Pons (tissue), 1 donor: ENCODE data around the gene TRMT112.
A peak's percentile ranks its signal among the peaks of the same experiment; 100 is the strongest.

Experiments
- DNase-seq: peaks from one replicate; pipeline ENCODE4 v3.0.0-alpha.2; 2016; ENCODE audit warnings: low spot score

Gene TRMT112

DNA sequence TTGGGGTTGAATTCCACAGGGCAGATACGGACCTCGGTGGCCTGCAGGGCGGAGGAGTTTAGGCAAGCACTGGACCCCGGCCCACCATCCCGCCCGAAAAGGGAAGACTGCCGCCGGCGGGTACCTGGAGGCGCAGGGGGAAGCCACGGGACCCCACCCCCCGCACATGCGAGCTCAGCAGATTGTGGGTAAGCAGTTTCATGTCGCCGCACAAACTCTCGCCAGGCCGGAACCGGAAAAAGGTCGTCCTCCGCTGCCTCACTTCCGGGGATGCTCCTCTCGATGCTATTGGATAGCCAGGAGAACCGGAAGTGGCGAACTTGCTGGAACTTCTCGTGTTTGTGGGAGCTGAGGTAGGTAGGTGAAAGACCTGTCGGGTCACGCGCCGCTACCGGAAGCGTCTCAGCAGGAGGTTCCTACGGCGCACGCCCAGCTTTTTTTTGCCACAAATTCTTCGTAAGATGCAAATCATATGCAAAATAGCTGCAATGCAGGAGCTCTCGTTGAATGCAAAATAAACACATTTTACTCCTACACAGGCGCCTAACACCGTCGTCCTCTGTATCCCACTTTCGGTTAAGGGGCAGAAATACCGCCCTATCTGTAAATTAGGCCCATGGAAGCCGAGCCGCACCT, at the start of gene TRMT112:
TSS of gene TRMT112 (minus strand) at position 235 of the 636 bp plus-strand sequence. CDS start at position 202, 33 bp downstream.
- peak; percentile 99 for DNase-seq

DNA sequence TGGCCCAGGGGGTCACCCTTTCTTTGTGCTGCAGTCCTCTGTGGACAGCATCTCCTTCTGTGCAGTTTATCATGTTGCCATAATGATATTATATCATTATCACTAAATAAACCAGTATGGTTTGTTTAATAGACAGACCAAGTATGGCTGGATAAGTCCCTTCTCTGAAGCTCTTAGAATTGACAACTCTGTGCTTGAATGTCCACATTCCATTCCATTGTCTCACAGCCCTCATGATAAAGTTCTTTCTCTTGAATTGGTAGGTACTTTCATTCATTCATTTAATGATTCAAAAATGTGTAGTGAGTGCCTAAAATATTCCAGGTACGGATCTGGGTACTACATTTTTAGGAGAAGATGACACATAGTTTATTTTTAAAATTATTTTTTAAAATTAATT, 49.4 kb upstream of the TRMT112 start:
- DNase-seq: no peak

DNA sequence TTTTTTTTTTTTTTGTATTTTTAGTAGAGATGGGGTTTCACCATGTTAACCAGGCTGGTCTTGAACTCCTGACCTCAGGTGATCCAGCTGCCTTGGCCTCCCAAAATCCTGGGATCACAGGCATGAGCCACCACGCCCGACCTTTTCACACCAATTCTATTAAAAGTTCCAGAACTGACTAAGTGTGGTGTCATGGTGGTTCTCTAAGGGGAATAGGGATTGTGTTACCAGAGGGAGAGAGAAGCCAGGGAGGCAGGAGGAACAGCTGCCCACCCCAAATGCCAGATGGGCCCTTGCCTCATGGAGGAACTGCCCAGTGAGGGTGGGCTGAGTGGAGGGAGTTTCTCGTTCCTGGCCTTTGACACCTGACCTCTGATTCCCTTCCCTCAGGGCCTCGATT, 47.6 kb upstream of the TRMT112 start:
- DNase-seq: no peak

DNA sequence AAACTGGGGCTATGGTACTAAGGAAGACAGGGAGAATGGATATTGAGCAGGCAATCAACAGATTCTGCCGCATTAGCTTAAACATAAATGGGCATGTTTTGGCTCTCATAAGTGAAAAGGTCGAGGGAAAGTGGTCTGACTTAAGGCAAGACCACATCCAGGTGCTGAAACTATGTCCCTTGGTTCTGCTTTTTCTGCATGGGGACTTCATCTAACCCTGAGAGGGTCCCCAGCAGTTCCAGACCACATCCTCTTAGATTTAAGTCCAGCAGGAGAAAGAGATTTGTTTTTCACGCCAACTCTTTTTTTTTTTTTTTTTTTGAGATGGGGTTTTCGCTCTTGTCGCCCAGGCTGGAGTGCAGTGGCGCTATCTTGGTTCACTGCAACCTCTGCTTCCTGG, 47.1 kb upstream of the TRMT112 start:
- DNase-seq: no peak

DNA sequence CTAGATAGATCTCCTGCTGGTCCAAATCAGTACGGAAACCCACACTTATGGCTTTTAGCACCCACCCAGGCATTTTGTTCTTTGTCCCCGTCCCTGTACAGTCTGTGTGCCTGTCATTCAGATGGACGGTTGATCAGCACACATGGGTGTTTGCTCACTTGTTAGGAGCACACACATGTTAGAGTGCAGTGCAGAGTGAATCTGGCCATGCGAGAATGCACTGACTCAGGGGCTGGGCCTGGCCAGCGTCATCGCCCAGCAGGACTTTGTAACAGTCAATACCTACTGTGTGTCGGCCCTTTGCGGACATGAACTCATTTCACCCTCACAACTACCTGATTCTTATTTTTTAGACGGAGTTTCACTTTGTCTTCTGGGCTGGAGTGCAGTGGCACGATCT, 45.0 kb upstream of the TRMT112 start:
- no peak for DNase-seq

DNA sequence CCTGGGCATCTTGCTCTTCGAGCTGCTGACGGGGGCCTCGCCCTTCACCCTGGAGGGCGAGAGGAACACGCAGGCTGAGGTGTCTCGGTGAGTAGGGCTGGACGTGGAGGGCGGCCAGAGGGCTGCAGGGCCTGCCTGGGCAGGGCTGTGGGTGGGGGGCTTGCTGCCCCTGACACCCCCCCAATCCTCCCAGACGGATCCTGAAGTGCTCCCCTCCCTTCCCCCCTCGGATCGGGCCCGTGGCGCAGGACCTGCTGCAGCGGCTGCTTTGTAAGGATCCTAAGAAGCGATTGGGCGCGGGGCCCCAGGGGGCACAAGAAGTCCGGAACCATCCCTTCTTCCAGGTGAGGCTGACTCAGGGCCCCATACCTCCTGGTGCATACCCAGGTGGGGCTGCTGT, 44.3 kb upstream of the TRMT112 start:
- no peak for DNase-seq

DNA sequence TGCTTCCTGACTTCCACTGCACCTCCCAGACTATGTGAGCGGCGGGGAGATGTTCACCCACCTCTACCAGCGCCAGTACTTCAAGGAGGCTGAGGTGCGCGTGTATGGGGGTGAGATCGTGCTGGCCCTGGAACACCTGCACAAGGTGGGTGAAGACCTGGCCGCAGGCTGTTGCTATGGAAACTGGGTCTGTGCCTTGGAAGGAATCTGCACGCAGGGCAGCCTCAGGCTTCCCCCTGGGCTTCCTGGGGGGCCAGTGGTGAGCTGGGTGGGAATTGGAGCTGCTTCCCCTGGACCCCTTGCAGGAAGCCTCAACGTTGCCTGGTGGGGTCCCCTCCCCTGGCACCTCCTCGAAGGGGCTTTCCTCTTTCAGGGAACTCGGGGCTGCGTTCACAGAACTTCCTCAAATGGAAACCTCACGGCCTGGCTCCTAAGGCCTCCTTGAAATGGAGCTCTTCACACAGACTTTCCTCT, 43.1 kb upstream of the TRMT112 start:
- peak; percentile 17 for DNase-seq

DNA sequence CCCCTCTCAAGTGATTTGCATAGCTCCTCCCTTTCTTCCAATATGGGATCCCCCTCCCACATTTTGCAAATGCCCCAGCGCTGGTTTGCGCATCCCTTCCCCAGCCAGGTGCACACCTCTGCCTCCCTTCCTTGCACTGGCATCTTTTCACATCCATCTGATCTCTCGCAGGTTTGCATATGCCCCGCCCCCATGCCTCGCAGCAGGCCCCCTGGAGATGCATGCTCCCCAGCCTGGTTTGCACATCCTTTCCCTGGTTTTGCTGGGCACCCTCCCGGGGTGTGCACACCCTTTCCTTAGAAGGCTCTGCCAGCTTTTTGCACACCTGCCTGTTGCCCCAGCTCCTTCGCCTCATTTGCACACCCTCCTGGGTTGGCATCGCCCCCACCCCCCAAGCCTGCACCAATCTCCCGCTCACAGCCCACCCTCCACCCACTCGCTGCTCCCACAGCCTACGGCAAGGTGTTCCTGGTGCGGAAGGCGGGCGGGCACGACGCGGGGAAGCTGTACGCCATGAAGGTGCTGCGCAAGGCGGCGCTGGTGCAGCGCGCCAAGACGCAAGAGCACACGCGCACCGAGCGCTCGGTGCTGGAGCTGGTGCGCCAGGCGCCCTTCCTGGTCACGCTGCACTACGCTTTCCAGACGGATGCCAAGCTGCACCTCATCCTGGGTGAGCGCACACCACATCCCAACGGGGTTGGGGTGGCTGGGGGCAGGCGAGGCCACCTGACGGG, 42.5 kb upstream of the TRMT112 start:
- peak; percentile 9 for DNase-seq

DNA sequence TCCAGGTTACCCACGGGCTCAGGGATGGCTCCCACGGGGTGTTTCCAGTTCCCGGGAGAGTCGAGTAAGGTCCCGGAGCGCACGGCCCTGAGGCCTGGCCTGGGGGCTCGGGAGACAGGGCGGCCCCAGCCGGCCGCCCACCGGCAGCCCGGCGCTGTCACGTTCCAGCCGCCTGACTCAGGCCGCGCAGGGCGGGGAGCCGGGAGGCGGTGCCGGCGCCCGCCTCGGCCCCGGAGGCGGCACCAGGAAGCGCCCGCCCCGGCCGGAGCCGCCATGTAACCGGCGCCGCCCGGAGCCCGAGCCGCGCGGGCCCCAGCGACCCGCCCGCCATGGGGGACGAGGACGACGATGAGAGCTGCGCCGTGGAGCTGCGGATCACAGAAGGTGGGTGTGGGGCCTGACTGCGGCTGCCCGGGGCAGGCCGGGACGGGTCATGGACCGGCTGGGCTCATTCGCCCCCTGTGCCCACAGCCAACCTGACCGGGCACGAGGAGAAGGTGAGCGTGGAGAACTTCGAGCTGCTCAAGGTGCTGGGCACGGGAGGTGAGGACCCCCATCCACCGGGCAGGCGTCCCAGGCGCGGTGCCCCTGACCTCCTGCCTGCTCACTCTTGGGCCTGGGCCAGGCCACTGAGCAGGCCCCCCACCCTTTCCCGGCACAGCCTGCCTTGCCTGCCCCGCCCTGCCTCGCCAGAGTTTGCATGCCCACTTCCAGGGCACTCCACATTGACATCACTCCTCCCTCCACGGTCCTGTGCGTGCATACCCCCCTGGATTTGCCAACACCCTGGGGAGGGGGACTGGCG, 41.8 kb upstream of the TRMT112 start, which contains the start of gene RPS6KA4:
TSS of gene RPS6KA4 (plus strand) at position 256 of the 805 bp plus-strand sequence. CDS start at position 330, 74 bp downstream.
- peak; percentile 62 for DNase-seq

DNA sequence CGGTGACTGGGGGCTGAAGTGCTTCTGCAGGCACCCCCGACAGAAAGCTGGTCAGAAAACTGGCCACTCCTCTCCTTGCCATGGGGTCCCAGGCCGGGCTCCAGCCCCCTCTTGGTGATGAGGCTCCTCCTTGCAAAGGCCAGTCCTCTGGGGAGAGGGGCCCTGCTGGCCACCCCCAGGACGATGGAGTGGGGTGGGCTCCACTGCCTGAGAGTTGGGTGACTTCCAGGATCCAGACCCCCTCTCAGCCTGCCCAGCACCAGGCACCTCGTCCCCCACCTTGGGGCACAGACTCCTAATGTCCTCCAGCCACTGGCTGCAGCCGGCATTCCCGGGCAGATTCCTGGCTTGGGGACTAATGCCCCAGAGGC, 41.2 kb upstream of the TRMT112 start:
- DNase-seq: no peak

DNA sequence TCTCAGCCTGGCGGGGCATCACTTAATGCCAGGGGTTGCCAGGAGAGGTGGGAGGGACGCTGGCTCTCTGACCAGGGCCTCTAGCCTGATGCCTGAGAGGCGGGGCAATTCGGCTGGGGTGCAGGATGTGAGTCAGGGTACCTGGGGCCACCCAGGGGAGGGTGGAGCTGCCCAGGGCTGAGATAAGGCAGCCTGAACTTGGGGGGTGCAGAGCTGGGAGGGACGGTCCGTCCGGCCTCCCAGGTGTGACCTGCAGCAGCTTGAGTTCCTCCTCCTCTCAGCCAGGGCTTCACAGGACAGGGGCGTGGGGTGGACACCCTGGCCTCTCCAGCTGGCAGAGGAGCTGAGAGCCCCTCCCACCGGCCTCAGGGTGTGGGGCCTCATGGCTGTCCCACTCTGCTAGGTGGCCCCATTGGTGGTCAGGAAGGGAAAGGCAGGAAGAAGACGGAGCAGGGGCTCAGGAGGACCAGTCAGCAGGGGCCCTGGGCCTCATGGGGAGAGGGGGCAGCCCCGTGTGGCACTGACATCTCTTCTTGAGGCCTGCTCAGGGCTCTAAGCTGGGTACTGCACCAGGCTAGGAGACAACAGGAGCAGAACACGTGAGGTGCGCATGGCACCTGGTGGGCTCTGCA, 40.7 kb upstream of the TRMT112 start:
- no peak for DNase-seq

DNA sequence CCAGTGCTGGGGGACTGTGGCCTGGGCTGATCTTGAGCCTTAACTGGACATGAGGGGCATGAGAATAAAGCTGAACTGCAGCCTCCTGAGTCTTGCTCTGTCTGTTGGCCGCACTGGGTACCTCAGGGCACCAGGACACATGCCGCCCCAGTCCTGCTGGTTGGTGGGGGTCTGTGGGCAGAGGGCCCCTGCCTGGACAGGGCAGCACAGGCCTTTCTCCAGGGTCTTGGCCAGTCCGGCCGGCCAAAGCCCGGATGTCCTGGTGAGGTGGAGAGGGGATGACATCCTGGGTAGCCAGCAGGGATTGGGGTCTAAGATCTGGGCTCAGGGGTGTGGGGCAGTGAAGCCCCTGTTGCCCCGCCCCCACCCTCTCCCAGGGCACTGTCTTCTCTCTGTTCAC, 40.1 kb upstream of the TRMT112 start:
- DNase-seq: no peak

DNA sequence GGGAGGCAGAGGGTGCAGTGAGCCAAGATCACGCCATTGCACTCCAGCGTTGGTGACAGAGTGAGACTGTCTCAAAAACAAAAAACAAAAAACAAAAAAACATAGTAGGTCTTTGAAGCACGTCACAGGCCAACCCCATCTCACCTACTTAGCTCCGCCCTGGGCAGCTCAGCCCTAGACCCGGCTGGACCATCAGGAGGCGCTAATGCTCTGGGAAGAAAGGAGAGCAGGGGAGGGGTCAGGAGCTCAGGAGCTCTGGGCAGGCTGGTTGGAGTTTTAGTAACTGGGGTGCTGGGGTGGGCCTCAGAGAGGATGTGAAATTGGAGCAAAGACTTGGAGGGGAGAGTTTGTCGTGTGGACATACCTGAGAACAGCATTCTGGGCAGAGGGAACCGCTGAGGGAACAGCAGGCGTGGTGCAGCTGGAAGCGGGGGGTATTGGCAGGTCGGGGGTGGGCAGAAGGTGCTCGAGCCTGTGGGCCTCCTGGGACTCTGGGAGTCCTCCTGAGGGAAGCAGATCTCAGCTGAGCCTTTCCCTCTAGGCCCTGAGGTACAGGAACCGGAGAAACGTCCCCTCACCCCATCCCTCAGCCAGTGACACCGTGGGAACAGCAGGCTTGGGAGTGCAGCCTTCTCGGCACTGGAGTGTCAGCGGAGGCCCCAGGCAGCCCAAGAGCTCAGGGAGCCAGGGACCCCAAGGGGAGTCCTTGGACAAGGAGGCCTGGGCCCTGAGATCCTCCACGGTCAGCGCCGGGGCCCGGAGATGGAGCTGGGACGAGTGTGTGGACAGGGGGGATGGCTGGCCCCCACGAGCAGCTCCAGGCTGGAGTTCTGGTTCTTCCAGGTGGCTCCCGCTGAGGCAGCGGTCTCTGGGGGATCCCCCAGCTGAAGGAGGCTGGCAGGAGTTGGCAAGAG, 39.4 kb upstream of the TRMT112 start:
- no peak for DNase-seq

DNA sequence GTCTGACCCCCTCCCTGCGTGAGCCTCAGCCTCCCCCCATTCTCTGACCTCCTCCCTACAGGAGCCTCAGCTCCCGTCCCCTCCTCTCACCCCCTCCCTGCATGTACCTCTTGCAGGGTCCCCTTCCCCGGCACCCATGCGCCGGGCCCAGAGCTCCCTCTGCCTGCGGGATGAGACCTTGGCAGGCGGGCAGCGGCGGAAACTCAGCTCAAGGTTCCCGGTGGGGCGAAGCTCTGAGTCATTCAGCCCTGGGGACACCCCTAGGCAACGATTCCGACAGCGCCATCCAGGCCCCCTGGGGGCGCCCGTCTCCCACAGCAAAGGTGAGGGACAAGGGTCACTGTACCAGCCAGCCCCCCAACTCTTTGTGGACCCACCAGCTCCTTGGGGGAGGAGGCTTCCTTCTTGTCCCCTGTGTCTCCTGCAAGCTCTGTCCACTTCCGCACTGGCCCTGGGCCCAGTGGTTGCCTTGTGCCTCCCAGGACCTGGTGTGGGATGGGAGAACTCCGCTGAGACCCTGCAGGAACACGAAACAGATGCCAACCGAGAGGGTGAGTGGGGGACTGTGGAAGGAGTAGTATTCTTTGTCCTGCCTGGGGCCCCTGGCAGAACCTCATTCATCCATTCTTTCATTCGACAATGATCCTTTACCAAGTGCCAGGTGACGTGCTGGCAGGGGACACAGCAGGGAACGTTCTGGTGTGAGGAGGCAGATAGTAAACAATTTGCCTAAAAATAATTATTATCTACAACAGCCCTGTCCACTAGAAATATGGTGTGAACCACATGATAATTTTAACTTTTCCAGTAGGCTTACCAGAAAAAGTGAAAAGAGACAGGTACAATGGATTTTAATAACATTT, 38.0 kb upstream of the TRMT112 start:
- peak; percentile 62 for DNase-seq

DNA sequence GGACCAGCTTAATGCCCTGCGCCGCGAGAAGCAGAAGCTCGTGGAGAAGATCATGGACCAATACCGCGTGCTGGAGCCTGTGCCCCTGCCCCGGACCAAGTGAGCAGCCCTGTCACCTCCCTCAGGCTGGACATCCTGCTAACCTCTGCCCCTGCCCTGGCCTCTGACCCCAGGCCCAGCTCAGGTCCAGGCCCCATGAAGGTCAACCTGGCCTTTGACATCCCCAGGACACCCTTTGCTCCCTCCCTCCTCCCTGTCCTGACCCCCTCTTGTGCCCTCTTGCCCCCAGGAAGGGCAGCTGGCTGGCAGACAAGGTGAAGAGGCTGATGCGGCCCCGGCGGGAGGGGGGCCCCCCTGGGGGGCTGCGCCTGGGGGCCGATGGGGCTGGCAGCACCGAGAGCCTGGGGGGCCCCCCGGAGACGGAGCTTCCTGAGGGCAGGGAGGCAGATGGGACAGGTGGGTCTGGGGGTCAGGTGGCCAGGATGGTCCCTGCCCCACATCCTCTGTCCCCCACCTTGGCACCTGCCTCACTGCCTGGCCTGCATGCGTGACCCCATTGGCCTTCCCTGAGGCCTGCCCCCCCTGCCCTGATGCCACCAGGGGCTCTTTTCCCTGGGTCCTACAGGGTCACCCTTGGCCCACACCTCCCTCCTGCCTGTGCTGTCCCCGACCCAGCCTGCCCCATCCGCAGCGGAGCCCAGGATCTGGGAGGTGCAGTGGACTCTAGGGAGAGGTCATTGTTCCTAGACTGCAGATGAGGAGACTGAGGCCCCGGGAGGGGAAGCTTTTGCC, 36.6 kb upstream of the TRMT112 start:
- no peak for DNase-seq

DNA sequence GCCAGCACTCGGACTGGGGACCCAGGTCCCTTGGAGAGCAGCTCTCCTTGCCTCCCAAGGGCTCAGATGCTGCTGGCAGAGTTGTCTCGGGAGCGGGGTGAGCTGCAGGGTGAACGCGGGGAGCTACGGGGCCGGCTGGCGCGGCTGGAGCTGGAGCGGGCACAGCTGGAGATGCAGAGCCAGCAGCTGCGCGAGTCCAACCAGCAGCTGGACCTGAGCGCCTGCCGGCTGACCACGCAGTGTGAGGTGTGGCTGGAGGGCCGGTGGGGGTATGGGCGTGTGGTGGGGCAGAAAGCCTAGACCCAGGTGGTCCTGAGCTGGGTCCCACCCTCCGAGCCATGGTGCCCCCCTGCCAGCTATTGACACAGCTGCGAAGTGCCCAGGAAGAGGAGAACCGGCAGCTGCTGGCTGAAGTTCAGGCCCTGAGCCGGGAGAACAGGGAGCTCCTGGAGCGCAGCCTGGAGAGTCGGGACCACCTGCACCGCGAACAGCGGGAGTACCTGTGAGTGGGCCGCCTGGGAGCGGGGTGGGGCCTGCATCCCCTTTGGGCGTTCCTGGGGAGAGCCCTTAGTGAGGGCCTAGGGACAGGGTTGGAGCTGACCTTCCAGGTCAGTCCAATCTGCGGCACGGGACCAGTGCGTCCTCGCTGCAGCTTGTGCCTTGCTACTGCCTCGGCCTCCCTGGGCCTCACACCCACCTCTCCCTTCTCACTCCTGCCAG, 35.8 kb upstream of the TRMT112 start:
- no peak for DNase-seq

DNA sequence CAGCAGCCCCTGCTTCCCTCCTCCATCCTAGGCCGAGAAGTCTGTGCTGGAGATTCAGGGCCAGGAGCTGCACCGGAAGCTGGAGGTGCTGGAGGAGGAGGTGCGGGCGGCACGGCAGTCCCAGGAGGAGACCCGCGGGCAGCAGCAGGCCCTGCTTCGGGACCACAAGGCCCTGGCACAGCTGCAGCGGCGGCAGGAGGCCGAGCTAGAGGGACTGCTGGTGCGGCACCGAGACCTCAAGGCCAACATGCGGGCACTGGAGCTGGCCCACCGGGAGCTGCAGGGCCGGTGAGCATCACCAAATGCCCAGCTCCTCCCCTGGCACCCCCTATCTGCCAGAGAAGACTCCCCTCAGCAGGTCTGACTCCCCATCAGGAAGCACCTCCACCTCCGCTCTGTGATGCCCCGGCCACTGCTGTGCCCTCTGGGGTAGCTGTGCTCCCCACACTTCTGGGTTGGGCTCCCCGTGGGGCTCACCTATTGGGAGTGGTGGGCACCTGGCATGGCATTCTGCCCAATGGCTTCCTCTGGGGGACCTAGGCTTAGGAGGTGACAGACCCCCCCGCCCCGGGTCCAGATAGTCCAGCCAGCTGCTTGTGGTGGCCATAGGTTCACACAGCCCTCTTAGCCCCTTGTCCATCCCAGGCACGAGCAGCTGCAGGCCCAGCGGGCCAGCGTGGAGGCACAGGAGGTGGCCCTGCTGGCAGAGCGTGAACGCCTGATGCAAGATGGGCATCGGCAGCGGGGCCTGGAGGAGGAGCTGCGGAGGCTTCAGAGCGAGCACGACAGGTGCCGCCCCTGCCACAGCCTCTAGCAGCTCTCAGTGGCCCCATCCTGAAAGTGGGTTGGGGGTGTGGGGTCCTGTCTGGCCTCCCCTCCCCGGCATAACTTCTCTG, 35.0 kb upstream of the TRMT112 start:
- no peak for DNase-seq
